GOT3 (cell line): ENCODE results near the gene LZTR1.

ENCODE experiments used
- DNase-seq: peaks from one replicate; lab custom pipeline; 2025; ENCODE audit warnings: mixed read lengths; lab: John Stamatoyannopoulos, UW

The LZTR1 gene

DNA sequence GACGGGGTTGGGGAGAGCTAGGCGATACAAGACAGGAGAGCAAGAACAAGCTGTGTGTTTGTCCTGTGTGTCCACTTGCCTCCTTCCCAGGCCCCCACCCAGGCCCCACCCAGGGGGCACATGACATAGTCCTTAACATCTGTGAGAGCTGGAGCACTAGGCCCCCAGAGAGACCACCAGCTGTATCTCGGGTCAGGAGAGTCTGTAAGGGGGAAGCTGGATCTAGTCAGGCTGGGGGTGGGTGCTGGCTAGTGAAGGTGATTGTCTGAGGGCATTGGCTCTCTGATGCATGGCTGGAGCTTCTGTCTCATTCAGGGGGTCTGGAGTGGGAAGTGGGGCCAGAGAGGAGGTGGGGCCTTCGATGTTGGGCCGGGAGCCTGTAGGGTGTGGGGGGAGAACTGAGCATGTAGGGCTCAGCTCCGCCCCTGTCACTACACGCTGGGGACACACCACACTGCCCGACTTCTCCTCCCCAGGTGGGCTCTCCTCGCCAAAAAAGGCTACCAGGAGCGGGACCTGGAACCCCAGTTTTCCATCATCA is 33.4 kb downstream of the LZTR1 start:
- DNase-seq = no peak

DNA sequence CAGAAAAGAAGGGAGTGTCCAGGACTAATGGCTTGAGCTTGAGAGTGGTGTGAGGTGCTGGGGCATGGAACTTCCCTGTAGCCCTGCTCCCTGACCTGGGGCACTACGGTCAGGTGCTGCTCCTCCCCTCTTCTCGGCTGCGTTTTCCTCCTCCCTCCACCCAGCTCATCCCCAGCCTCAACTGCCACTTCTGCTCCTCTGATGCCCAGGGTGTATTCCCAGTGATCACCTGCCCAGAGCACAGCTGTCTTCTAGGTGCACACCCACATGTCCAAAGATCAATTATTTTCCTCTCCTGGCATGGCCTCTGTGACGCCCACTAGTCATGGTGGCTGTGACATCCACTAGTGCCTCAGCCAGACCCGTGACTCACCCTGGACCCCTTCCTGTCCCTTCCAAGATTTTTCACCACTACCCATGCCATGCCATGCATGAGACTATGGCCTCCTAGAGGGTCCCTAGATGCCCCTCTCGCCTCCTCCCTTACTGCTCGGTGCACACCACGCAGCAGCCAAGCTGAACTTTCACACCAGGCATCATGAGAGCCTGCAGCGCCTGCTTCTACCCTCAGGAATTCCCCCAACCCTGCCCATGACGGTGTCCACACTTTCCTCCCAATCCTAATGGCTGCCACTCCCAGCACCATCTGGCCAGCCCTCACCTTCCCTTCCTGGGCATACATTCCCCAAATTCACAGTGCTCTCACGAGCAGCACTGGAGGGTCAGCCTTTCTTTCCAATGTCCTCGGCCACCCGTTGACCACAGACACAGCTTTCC is 34.7 kb downstream of the LZTR1 start:
- DNase-seq = no peak

DNA sequence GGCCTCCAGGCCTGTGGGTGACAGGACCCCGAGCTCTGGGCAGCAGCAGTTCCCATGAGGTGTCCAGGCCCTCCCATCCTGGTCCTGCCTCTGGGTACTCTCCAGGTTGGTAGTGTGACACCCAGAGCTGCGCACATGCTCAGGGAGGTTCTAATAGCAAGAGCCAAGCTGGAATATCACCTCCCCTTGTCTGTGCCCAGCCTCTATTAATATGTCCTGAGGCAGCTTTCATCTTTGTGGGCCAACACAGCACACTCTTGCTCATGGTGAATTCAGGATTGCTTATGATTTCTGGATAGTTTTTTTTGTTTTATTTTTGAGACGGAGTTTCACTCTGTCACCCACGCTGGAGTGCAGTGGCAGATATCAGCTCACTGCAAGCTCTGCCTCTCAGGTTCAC is 36.2 kb downstream of the LZTR1 start:
- DNase-seq = no peak

DNA sequence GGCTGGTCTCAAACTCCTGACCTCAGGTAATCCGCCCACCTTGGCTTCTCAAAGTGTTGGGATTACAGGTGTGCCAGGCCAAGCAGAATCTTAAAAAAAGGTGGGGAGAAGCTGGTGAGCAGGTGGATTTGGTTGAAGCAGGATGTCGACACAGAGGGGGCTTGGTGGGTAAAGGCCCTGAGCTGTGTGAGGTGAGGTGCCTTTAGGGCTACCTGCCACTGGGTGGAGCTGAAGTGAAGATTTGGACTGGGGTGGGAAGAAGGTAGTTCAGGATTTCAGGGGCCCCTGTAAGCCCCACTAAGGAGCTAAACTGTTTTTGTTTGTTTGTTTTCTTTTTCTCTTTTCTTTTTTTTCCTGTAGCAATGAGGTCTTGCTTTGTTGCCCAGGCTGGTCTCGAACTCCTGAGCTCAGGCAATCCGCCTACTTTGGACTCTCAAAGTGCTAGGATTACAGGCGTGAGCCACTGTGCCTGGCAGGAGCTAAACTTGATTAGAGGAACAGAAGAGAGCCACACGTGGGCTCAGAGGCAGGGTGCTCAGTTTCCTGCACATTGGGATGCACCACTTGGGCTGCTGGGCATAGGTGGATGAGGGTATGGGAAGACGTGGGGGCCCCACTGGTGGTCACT is 38.8 kb downstream of the LZTR1 start:
- no peak for DNase-seq

DNA sequence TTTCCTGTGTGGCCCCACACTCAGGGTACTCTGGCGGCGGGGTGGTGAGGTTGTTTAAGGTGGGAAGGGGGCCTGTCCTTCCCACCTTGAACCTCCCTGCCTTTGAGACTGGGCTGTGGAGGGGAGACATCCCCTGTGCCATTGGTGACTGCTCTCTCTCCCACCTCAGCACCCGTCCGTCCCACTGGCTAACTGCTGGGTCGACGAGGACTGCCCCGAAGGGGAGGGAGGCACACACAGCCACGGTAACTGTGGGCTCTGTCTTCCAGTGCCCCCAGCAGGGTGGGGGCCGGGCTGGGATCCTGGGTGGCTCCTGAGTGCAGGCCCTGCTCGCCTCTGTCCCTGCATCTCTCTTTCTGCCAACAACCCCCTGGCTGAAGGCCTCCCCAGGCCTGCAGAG is 40.4 kb downstream of the LZTR1 start:
- DNase-seq = no peak

DNA sequence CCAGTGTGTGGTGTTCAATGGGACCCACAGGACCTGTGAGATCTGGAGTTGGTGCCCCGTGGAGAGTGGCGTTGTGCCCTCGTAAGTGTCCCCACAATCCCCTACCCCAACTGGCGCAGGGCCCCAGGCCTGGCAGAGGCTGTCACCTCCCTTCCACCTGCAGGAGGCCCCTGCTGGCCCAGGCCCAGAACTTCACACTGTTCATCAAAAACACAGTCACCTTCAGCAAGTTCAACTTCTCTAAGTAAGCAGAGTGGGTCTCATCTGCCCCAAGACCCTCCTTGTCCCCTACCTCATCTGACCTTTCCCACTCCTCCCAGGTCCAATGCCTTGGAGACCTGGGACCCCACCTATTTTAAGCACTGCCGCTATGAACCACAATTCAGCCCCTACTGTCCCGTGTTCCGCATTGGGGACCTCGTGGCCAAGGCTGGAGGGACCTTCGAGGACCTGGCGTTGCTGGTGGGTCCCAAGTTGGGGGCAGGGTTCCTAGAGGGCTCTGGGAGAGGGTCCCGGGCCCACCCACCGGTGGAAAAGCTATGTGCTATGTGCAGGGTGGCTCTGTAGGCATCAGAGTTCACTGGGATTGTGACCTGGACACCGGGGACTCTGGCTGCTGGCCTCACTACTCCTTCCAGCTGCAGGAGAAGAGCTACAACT is 41.0 kb downstream of the LZTR1 start:
- no peak for DNase-seq

DNA sequence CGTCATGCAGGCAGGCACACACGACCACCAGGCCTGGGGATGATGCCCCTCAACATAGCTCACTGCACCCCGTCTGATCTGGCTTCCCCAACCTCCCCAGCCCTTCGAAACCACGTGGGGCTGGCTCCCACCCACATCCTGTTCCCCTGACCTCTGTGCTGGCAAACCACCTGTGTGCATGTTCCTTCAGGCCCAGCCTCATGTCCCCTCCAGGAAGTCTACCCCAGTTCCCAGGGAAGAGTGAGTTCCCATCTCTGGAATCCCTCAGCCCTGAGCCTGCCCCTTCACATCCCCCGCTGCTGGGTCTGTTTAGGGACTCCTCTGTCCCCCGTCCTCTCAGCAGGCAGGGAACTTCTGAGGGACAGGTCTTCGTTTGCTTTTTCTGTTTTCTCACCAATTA is 43.2 kb downstream of the LZTR1 start:
- DNase-seq = no peak

DNA sequence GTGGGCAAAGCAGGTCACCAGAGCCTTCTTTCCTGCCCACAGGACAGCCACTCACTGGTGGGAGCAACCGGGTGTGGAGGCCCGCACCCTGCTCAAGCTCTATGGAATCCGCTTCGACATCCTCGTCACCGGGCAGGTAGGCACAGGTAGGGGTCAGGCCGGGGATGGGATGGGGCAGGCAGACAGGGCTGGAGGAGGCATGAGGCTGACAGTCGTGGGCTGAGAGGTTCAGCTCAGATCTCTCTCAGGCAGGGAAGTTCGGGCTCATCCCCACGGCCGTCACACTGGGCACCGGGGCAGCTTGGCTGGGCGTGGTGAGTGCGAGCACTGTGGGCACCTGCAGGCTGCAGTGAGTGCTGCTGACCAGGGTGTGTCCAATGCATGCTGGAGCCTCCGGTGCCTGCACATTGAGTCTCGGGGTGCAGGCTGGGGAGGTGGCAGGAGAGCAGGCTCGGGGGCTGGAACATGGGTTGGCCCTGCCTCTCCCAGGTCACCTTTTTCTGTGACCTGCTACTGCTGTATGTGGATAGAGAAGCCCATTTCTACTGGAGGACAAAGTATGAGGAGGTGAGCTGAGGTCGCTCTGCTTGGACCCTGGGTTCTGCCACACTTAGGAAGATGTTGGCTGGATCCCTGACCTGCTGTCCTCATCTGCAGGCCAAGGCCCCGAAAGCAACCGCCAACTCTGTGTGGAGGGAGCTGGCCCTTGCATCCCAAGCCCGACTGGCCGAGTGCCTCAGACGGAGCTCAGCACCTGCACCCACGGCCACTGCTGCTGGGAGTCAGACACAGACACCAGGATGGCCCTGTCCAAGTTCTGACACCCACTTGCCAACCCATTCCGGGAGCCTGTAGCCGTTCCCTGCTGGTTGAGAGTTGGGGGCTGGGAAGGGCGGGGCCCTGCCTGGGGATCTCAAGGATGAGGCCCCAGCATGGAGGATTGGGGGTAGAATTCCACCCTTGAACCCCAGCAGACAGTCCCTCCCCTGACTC is 44.0 kb downstream of the LZTR1 start:
- DNase-seq = no peak

DNA sequence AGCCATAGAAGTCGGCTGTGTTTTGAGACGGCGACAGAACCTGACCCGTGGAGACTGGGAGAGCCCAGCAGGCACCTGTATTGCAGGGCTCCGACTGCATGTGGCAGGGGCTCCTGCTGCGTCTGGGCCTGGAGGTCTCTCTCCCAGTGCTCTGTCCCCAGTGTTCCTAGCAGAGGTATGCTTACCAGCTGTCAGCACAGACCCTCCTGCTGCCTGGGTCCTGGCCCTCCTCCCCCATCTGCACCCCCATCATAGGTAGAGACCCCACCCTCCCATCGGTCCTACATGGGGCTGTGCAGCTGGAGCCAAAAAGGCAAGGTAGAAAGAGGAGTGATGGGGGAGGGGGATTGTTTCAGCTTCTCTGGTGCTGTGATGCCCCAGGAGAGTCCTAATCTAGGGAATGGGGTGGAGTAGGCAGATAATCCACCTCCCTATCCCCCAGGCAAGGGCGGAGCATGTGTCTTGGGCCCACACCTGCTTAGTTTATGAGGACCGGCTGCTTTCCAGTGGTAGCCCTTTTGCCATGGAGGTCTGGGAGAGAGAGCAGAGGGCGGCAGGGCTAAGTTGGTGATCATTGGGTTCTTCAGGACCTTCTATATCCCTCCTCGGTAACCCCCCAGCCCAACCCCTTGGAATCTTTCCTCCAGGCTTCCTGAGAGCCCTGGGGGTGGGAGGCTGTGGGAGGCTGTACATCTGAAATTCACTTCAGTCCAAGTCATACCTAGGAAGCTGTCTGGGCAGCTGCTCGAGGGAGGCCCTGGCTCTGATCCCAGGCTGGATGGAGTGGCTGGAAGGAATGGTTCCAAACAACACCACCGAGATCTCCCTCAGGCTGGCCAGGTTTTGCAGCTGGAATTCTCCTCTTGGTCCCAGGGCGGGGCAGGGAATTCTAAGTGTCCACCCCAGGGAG is 44.9 kb downstream of the LZTR1 start:
- DNase-seq = no peak

DNA sequence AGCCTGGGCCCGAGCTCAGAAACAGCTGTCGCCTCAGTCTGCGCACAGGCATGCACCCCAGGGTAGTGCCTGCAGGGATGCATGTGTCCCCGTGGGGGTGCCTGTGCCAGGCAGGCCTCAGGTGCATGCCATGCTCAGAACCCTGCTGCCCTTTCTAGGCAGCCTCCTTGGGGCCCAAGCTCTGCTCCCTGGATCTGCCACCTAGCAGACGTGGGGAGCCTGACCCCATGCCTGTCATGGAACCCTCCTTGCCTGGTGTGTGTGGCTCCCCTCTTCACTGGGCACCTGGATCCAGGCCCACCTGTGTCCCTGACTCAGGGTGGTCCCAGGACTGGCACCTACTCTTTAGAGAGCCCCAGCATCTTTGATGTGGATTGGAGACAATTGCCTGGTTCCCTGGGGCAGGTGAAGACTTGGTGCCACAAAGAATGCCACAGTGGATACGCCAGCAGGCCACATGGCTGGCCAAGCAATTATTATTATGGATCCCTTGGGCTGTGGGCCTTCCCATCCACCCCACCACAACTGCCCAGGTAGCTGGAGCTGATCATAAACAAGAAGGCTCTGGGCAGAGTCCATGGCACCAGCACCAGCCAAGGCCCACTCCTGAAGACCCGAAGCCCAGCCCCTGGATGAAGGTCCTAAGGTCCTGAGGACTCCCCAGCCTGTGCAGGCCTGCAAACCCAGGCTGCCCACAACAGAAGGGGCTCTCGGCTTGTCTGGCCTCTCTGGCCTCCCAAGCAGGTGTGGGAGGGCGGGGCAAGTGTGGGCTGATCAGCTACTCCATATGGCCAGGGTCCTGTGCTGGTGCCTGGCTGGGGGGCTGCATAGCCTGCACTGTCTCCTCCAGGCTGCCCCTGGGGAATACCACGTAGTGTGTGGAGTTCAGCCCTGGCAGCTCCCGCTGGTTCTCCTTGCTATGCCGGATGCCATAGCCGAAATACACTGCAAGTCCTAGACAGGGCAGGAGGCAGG is 46.5 kb downstream of the LZTR1 start:
- no peak for DNase-seq

DNA sequence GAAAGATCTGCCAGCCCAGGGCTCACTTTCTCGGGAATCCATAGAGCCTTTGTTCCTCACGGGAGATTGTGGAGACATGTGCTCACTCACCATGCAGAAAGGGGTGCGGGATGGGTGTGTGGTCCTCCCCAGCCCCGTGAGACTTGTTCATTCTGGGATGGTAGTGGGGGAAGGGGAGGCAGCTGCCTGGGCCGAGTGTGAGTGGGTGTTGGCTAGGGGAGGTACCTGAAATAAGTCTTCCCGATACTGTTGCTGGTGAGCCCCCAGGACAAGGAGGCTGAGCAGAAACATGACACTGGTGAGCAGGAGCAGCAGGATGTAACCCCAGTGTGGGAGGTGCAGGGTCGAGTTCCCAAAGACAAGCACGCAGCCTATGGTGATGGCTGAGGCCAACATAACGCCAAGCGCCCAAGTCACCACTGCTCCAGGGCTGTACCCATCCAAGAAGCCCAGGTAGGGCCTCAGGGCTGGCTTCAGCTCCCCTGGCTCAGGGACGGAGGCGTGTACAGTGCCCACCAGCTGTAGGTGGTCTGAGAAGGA is 47.5 kb downstream of the LZTR1 start:
- DNase-seq = no peak

DNA sequence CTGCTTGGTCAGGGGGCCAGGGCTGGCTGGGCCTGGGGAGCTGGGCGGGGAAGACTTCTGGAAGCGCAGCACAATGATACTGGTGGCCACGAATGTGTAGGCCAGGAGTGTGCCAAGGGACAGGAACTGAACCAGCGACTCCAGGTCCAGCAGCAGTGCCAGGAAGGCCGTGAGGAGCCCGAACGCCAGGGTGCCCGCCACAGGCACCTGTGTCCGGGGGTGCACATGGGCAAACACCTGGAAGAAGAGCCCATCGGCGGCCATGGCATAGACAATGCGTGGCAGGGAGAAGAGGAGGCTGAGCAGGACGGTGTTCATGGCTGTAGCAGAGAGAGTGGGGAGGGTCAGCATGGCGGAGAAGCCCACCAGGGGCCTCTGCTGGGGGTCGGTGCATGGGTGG is 47.9 kb downstream of the LZTR1 start:
- no peak for DNase-seq

DNA sequence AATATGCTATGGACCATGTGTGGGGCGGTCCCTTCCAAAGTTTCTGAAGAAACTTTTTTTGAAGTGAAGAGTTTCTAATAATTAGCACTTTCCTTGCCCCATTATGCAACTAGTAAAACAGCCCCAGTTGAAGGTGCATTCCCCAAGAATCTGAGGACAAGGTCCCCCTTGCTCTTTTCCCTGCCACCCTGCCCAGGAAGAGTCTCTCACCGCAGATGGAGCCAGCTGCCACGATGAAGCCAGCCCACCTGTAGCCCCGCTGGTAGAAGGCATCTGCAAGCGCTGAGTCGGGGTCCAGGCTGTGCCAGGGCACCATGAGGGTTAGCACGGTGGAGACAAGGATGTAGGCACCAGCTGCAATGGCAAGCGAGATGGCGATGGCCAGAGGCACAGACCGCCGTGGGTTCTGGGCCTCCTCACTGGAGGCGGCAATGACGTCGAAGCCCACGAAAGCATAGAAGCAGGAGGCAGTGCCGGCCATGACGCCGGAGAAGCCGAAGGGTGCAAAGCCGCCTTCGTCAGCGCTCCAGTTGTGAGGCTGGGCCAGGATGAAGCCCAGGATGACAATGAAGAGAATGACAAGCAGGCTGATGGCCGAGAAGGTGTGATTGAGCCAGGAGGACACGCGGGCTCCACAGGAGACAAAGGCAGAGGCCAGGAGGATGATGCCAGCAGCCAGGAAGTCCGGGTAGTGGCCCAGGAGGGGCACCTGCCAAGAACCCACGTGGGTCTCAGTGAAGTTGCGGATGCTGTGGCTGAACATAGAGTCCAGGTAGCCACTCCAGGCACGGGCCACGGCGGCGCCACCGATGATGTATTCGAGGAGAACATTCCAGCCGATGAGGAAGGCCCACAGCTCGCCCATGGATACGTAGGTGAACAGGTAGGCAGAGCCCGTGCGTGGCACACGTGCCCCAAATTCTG is 48.8 kb downstream of the LZTR1 start:
- DNase-seq = no peak

DNA sequence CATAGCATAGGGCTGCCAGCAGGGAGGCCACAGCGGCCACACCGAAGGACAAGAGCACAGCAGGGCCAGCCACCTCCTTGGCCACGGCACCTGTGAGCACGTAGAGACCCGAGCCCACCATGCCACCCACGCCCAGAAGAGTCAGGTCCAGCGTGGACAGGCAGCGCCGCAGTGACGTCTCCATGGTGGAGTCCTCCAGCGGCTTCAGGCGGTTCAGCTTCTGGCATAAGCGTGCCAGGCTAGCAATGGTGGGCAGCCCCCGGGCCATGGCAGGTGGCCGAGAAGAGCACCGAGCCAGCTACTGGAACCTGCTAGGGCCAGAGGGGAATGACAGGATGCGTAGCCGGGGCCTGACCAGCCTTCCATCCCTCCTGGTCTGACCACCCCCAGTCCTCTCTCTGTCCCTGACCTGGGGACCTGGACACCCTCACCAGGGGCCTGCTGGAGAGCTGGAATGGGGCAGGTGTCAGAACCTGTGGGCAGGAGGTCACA is 49.5 kb downstream of the LZTR1 start:
- DNase-seq = no peak

DNA sequence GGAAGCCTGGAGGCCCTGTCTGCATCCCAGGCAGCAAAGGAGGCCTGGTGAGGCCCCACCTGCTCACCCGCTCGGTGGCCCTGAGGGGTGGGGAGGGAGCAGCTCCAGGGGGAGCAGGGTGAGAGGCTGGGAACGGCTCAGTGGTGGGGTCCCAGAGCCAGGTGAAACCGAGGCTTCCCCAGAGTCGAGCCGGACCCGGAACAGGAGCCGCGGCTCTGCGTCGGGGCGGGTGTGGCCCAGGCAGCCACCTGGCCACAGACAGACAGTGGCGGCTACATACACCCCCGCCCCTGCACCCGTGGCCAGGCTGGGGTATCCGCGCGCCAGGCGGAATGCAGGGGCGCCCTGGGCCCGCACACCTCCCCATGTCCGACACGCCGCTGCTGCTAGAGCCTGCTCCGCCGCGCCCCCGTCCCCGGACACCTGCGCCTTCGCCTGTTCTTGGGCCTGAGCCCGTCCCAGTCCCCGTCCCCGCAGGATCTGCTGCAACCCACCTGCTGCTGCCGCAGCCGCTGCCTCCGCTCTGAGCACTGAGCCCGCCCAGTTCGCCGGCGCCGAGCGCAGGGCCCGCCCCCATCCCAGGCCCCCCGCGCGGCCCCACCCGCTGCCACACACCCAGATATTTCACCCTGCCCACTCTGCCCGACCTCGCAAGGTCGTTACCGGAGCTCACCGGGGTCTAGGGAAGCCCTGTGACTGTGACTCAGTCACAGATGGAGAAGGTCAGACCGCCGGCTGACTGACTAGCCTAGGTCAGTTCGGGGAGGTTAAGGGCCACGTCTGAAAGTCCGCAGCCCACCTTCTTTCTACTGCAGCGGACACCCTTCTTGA is 50.2 kb downstream of the LZTR1 start, which contains the start of gene SLC7A4:
Gene SLC7A4 (minus strand): TSS at position 525 of the 831 bp plus-strand sequence. CDS start 749 bp downstream, outside the sequence.
- DNase-seq = no peak

DNA sequence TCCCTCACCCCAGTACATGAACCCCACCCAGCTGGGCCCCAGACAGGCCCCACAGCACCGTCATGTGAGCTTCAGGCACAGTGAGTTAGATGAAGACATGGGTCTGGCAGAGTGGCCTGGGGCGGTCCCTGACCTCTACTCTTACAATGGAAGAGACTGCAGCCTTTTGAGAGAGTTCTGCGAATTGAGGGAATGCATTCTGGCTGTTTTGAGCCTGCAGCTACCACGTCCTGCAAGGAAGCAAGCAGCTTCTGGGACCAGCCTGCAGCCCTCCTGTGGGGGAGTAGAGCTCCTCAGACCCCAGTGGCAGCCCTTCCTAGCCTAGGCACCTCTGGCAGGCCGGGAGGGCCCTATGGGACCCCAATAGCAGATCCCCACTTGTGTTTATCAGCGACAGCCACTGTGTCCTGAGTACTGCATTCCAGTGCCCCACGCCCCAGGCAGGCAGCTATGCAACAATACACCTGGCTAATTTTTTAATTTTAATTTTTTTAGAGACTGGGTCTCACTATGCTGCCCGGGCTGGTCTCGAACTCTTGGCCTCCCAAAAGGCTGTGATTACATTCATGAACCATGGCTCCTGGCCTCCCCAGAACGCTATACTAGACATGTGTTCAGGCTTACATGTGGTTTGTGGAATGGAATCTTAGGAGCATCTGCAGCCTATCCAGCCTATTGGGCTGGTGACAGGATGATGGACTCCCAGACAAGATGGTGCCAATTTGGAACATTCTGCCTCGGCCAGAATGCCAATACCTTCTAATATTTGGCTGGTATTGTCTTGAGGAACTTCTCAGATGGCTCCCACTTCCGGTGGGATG is 51.0 kb downstream of the LZTR1 start:
- no peak for DNase-seq
